K562 (cell line): Measurements from ENCODE around the gene CDCA4. TPM values are rescaled to one million over a fixed set of nuclear protein-coding genes. Genes with fewer than 3 reads are reported as not detected.
A peak's percentile ranks its signal among the peaks of the same experiment; 100 is the strongest.

Experiments
- ATAC-seq: fragments of 200-7000 bp; cut with Tn5 transposase; 3 replicates; pipeline ENCODE4 v1.9.1; 2020; ENCODE audit warnings: moderate library complexity
- BruUV-seq: library from RNA; stranded (reverse); fragments of 400-500 nt; replicated peaks from 2 replicates; lab custom pipeline; 2021; lab: Mats Ljungman, UMichigan
- CTCF ChIA-PET: fragments of 300-600 bp; formaldehyde crosslinking; extraction: SDS; loops from one replicate; lab custom pipeline; 2021; ENCODE audit warnings: low intra/inter-chr PET ratio; lab: Yijun Ruan, JAX
- POLR2A ChIA-PET: fragments of 300-600, 350-650 bp; sonication (Branson Sonifier 250); formaldehyde crosslinking; extraction: SDS; loops from one replicate; lab custom pipeline; 2021; ENCODE audit warnings: antibody characterized with exemption, inconsistent platforms; lab: Yijun Ruan, JAX
- DNase-seq, 4 experiments: peaks; one replicate each; pipeline versions ENCODE4 v3.0.0 to v3.0.0-alpha.2; 2011 to 2018; ENCODE audit warnings: low spot score in 3 of 4, mixed read lengths in 3 of 4; ENCODE audit errors: extremely low read depth in 1 of 4
- FAIRE-seq: peaks from 2 replicates; lab custom pipeline; 2011; peaks lifted over from hg19 to GRCh38; lab: Jason Lieb, UNC
- H2AFZ ChIP-seq: 2 replicates; pipeline ENCODE4 v1.6.0; 2011; ENCODE audit warnings: low read depth, low read length, control low read depth, inconsistent platforms
- H3K27ac ChIP-seq: fragments of 200-600 bp; 3 replicates; pipeline ENCODE4 v1.8.0; 2011; ENCODE audit warnings: low read depth, mild to moderate bottlenecking, control low read depth, inconsistent platforms, low read length, moderate library complexity, mixed read lengths; ENCODE audit errors: extremely low read depth
- H3K27me3 ChIP-seq, 2 experiments: fragments of 300-600 bp in 1 of 2; 2 replicates in 1 of 2; 3 replicates in 1 of 2; pipeline versions ENCODE4 v1.6.0 to v1.8.0; 2011; ENCODE audit warnings: inconsistent platforms in 2 of 2, low read length in 2 of 2, mild to moderate bottlenecking in 1 of 2, mixed read lengths in 1 of 2, moderate library complexity in 1 of 2; ENCODE audit not compliant: control insufficient read depth in 2 of 2, insufficient read depth in 2 of 2
- H3K36me3 ChIP-seq: fragments of 300-600 bp; 3 replicates; pipeline ENCODE4 v1.8.0; 2011; ENCODE audit warnings: mild to moderate bottlenecking, low read length, inconsistent platforms; ENCODE audit not compliant: control insufficient read depth, insufficient read depth
- H3K4me1 ChIP-seq, 2 experiments: fragments of 200-600 bp in 1 of 2; replicated peaks in 1 of 2; 2 replicates in 1 of 2; 3 replicates in 1 of 2; pipeline versions ENCODE4 v1.5.1 to v1.8.0; 2011; ENCODE audit warnings: inconsistent platforms in 2 of 2, low read length in 2 of 2, mild to moderate bottlenecking in 1 of 2, mixed read lengths in 1 of 2, moderate library complexity in 1 of 2; ENCODE audit not compliant: control insufficient read depth in 2 of 2, insufficient read depth in 2 of 2
- H3K4me2 ChIP-seq: 2 replicates; pipeline ENCODE4 v1.6.1; 2011; ENCODE audit warnings: low read length, control low read depth, inconsistent platforms, mixed read lengths; ENCODE audit not compliant: insufficient read depth
- H3K4me3 ChIP-seq: fragments of 200-600 bp; sonication (generic), shearing (Covaris generic); 2 replicates; pipeline ENCODE4 v1.5.1; 2016; ENCODE audit warnings: control low read depth, inconsistent platforms
- H3K79me2 ChIP-seq: fragments of 200-600 bp; 3 replicates; pipeline ENCODE4 v1.8.0; 2011; ENCODE audit warnings: low read length, inconsistent platforms; ENCODE audit not compliant: control insufficient read depth, insufficient read depth
- H3K9ac ChIP-seq, 2 experiments: 2 replicates each; pipeline versions ENCODE4 v1.6.0 to v1.6.1; 2011; ENCODE audit warnings: low read depth in 2 of 2, low read length in 2 of 2, control low read depth in 1 of 2, inconsistent platforms in 1 of 2, mild to moderate bottlenecking in 1 of 2, mixed read lengths in 1 of 2; ENCODE audit not compliant: insufficient read depth in 1 of 2
- H3K9me1 ChIP-seq: one replicate; pipeline ENCODE4 v1.6.0; 2011; ENCODE audit warnings: inconsistent platforms, mild to moderate bottlenecking, low read length, moderate library complexity; ENCODE audit not compliant: control insufficient read depth, insufficient read depth
- H3K9me3 ChIP-seq: replicated peaks from 2 replicates; pipeline ENCODE4 v1.5.1; 2011; ENCODE audit warnings: low read depth, low read length, inconsistent platforms; ENCODE audit not compliant: control insufficient read depth, insufficient read depth
- H4K20me1 ChIP-seq: replicated peaks from 2 replicates; pipeline ENCODE4 v1.6.1; 2011; ENCODE audit warnings: low read length, inconsistent platforms, mixed read lengths; ENCODE audit not compliant: control insufficient read depth, insufficient read depth
- ZNF436 ChIP-seq: fragments of 250-450, 450-650 bp; sonication (Bioruptor Pico); formaldehyde crosslinking; IDR thresholded peaks from 2 replicates; pipeline ENCODE4 v1.7.0; 2020; ENCODE audit warnings: mild to moderate bottlenecking
- ZNF561 ChIP-seq: fragments of 450-650 bp; formaldehyde crosslinking; conservative IDR thresholded peaks from 2 replicates; pipeline ENCODE4 v1.4.0; 2020; ENCODE audit warnings: mild to moderate bottlenecking, moderate library complexity
- WGBS: fragments of 100-300 bp; shearing (Covaris generic); methylation state at CpG from one replicate; pipeline ENCODE4 v1.1.6; 2016; ENCODE audit warnings: low coverage, mixed read lengths; ENCODE audit not compliant: insufficient coverage; ENCODE audit errors: missing lambda C conversion rate; 5-methylcytosine and 5-hydroxymethylcytosine counted together
- in situ Hi-C: fragments of 300-500 bp; cut with MboI; formaldehyde crosslinking; loops from 4 replicates; pipeline ENCODE4 v1.15.0; 2018; ENCODE audit warnings: inconsistent platforms, mixed read lengths
- intact Hi-C: fragments of 100-400 bp; cut with micrococcal nuclease; formaldehyde crosslinking; loops from 2 replicates; pipeline ENCODE4 v1.14.2; 2022
- polyA plus RNA-seq, 8 experiments: library from polyadenylated mRNA; depleted of rRNA in 4 of 8; stranded (reverse) in 5 of 8; unstranded in 3 of 8; fragments of >200 nt; fragmentation: Nextera tagmentation in 2 of 8; fragmentation: Illumina TruSeq in 1 of 8; extraction: Ambion mirVana in 2 of 8; extraction: Trizol in 1 of 8; gene quantifications; 2 replicates each; pipeline versions ENCODE4 v1.2.1 to v1.2.3, GENCODE V29; 2011 to 2014; ENCODE audit warnings: inconsistent platforms in 1 of 8, missing spikeins in 1 of 8
- total RNA-seq, 7 experiments: library from RNA; depleted of rRNA in 6 of 7; stranded (reverse); fragments of >200 nt in 6 of 7; fragmentation: Illumina TruSeq in 2 of 7; extraction: Trizol in 2 of 7; gene quantifications; 2 replicates each; pipeline versions ENCODE4 v1.2.1 to v1.2.3, GENCODE V29; 2011 to 2021; ENCODE audit warnings: low replicate concordance in 1 of 7
- TF ChIP-seq, protein P1 (sequence below): sonication (generic); formaldehyde crosslinking; IDR thresholded peaks from 2 replicates; pipeline ENCODE4 v1.9.0; 2022; ENCODE audit warnings: mild to moderate bottlenecking, missing genetic modification reagents
- TF ChIP-seq, protein P2 (sequence below): fragments of 450-650 bp; IDR thresholded peaks from 2 replicates; pipeline ENCODE4 v1.6.1; 2017; ENCODE audit warnings: antibody characterized with exemption
- TF ChIP-seq, protein P3 (sequence below): fragments of 450-650 bp; formaldehyde crosslinking; IDR thresholded peaks from 2 replicates; pipeline ENCODE4 v1.4.0; 2022; ENCODE audit warnings: mild to moderate bottlenecking, moderate library complexity
- TF ChIP-seq, protein P4 (sequence below): fragments of 250-450 bp; sonication (Bioruptor Pico); IDR thresholded peaks from 2 replicates; pipeline ENCODE4 v1.4.0; 2020; ENCODE audit warnings: borderline replicate concordance

CDCA4 gene
- total and polyA plus RNA-seq, 9 of the 15 experiments (the other 6 are each of a cell fraction or from before 2014, with no cell fraction given) = 6.6 to 44.2 (median 23.0) TPM

DNA sequence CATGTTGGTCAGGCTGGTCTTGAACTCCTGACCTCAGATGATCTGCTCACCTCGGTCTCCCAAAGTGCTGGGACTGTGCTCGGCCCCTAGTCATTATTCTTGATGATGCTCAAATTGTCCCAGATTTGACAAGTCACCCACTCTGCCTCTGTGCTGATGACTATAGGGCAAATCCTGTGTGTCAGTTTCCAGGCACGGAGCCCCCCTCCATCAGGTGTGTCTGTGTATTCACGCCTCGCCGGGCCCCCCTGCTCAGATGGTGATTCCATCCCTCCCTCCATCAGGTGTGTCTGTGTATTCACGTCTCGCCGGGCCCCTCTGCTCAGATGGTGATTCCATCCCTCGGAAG lies 48.6 kb upstream of the CDCA4 start:
- FAIRE-seq (no peak), DNase-seq (no peak), ATAC-seq (no peak)
- no peak overlapping the region for H3K27ac ChIP-seq
- POLR2A ChIA-PET = no interaction called here
- H3K4me3 ChIP-seq = no peak overlapping the region
- WGBS = 66% methylated on average over 6 of the region's 10 CpGs
- H3K36me3 ChIP-seq = no peaks in the 10 kb centered on the region
- intact Hi-C loops = no loop called here
- peaks cover 5 to 55% of the 10 kb centered on the region in 2 experiments; a peak in 4 of 5 replicates for H3K4me1 ChIP-seq
- no peaks in the 10 kb centered on the region for H4K20me1 ChIP-seq
- H3K79me2 ChIP-seq = no peaks in the 10 kb centered on the region
- H3K9me3 ChIP-seq = no peaks in the 10 kb centered on the region
- in situ Hi-C loops = no loop called here
- TF ChIP-seq, protein P1, sequence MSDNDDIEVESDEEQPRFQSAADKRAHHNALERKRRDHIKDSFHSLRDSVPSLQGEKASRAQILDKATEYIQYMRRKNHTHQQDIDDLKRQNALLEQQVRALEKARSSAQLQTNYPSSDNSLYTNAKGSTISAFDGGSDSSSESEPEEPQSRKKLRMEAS (CRISPR knock-in tag) = no peak
- TF ChIP-seq, protein P2, sequence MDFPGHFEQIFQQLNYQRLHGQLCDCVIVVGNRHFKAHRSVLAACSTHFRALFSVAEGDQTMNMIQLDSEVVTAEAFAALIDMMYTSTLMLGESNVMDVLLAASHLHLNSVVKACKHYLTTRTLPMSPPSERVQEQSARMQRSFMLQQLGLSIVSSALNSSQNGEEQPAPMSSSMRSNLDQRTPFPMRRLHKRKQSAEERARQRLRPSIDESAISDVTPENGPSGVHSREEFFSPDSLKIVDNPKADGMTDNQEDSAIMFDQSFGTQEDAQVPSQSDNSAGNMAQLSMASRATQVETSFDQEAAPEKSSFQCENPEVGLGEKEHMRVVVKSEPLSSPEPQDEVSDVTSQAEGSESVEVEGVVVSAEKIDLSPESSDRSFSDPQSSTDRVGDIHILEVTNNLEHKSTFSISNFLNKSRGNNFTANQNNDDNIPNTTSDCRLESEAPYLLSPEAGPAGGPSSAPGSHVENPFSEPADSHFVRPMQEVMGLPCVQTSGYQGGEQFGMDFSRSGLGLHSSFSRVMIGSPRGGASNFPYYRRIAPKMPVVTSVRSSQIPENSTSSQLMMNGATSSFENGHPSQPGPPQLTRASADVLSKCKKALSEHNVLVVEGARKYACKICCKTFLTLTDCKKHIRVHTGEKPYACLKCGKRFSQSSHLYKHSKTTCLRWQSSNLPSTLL = no peak
- TF ChIP-seq ZNF436 (CRISPR knock-in tag) (no peak), ZNF561 (CRISPR knock-in tag) (no peak)
- TF ChIP-seq, protein P3, sequence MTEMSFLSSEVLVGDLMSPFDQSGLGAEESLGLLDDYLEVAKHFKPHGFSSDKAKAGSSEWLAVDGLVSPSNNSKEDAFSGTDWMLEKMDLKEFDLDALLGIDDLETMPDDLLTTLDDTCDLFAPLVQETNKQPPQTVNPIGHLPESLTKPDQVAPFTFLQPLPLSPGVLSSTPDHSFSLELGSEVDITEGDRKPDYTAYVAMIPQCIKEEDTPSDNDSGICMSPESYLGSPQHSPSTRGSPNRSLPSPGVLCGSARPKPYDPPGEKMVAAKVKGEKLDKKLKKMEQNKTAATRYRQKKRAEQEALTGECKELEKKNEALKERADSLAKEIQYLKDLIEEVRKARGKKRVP = no peak
- TF ChIP-seq, protein P4, sequence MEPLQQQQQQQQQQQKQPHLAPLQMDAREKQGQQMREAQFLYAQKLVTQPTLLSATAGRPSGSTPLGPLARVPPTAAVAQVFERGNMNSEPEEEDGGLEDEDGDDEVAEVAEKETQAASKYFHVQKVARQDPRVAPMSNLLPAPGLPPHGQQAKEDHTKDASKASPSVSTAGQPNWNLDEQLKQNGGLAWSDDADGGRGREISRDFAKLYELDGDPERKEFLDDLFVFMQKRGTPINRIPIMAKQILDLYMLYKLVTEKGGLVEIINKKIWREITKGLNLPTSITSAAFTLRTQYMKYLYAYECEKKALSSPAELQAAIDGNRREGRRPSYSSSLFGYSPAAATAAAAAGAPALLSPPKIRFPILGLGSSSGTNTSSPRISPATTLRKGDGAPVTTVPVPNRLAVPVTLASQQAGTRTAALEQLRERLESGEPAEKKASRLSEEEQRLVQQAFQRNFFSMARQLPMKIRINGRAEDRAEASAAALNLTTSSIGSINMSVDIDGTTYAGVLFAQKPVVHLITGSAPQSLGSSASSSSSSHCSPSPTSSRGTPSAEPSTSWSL (CRISPR knock-in tag) = no peak
- H3K4me2 ChIP-seq = no peak overlapping the region
- H2AFZ ChIP-seq = peak overlapping the region; percentile 70; the same call in 1 of the 2 replicates
- H3K27me3 ChIP-seq = no peaks in the 10 kb centered on the region
- no peak overlapping the region for H3K9ac ChIP-seq
- no TSS peak for BruUV-seq
- CTCF ChIA-PET = no interaction called here
- peaks cover 4% of the 10 kb centered on the region for H3K9me1 ChIP-seq
